Hepatic stellate cell (primary cell): ENCODE results near the gene NUDCD3.
"Not testable (repeated sequence)": the region's sequence is repeated elsewhere in the genome, so short reads cannot be mapped to it uniquely, and the experiment has no call there.

Source experiments
- DNase-seq: peaks from one replicate; pipeline ENCODE4 v3.0.0; 2011; ENCODE audit warnings: low spot score

Gene NUDCD3

GRCh38 chr7:44447874-44448425, 42.5 kb downstream of the NUDCD3 start:
- no peak for DNase-seq

GRCh38 chr7:44445986-44446671, 44.3 kb downstream of the NUDCD3 start:
- no peak for DNase-seq

GRCh38 chr7:44441079-44441478, 49.4 kb downstream of the NUDCD3 start:
- DNase-seq, result no peak

DNA sequence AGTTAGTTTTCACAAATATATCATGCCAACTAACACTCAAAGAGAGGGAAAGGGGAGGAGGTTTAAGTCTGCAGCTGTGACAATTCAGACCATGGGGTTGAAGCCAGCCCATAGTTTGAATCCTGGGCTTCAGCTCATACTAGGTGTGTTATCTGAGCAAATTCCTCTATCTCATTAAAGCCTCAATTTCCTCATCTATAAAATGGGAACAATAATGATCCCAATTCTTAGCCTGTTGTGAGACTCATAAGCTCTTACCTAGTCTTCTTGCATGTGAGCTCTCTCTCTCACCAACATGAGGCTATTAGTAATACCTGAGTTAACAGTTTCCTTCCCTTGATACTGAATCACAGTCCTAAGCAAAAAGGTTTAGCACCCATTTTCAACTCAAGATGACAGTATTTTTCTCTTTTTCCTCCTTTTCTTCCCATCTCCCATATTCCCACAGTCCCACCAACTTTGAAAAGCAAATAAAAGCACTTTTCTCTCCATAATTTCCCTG, 49.8 kb downstream of the NUDCD3 start:
- DNase-seq, result no peak

- no peak for DNase-seq
Measured at GRCh38 chr7:44439926-44440325, 50.5 kb downstream of the NUDCD3 start.

DNA sequence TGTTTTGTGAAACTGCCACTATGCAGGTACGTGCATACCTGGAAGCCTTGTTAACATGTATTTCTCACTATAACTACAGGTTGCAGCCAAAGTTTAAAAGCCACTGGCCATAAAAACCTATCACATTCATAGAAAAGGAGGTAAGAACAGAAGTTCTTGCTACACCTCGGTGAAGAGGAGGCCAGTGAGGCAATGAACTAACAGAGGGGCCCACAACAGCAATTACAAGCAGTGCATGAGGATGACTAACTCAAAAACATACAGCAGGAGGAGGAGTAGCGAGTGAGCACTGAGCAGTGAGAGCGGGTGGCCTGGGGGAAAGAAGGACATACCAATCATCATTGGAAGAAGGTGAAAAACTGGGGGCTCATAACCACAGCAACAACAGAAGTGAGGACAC, 51.6 kb downstream of the NUDCD3 start:
- no peak for DNase-seq

DNA sequence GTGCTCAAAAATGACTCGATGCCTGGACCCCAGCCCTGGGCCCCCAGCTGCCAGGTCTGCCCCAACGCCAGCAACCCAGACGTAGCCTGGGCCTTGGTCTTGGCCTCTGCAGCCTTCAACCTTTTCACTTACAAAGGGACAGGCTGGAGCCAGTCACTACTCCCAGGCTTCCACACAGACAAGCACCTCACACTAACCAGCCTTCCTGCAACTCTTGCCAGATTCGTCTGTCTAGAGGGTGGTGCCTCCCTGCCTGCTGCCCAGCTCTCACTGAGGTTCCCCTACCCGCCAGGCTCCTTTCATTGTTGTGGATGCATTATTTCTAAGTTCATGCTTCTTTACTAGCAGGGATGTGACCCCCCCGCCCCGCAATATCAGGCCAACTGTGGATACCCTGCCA, 56.3 kb downstream of the NUDCD3 start:
- DNase-seq, result no peak

DNA sequence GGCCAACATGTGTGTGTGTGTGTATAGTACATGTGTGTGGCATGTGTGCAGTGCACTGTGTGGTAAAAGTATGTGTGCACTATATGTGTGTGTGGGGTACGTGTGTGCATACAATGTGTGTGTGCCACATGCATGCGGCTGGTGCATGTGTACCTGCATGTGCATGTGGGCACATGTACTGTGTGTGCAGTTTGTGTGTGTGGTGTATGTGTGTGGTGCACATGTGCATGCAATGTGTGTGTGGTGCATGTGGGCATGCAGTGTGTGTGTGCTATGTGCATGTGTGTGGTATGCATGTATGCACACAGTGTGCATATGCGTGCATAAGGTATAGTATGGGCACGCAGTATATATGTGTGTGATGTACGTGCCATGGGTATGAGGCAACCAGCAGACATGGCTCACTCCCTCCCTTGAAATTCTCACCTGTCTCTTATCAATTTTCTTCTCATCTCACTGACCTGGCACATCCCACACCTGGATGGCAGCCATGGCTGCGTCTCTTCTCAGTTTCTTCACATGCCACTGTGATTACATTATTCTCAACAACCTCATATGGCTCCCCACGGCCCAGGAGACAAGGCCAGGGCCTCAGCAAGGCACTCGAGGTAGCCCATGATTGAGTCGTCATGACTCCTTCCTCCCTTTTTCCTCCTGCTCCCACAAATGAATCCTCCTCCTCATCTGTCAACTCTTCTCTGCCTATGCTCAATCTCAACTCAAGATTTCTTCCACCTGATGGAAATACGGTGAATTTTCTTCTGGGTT, 57.0 kb downstream of the NUDCD3 start:
- DNase-seq, result no peak

DNA sequence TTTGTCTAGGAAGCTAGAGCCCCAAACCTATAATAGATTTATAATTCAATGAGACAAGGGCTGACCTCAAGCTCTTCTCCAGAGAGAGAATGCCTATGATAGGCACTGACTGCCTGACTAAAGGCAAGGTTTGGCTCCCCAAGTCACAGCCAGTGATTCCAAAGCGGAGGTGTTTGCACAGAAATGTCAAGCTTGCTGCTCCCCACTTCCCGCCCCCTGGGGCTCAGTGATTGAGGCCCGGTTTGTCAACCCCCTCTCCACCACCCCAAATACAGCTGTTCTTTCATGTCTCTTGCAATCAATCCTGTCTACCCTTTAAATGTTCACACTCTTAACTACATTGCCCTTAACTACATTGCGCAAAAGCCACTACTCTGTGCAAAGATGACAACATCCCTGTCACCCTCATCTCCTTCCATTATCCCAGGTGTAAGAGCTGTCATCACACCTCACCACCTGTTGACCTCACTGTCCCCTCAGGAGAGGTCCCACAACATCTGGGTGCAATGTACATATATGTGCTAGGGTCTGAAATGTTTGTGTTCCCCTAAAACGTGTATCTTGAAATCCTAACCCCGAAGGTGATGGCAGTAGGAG, 58.0 kb downstream of the NUDCD3 start:
- DNase-seq, result no peak

DNA sequence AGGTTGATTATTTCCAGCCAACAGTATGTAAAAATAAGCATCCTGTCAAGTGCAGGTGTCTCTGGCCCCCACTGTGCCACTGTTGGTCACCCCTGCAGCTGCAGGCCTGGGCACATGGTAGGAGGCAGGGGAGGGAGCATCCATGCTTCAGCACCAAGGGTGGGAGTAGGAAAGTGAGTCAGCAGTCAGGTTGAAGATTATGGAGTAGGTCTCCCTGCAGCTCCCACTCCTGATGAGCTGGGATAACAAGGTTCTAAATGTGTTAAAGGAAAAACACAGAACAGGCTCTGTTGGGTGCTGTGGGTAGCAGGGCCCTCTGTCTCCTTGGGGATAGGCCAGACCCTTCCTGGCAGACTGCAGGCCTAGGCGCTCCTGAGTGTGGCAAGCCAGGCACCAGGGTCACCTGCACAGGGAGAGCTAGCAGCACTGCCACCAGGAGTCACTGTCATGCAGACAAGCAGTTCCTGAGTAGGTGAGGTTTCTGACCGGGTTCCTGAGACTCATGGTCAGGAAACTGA, 59.3 kb downstream of the NUDCD3 start:
- DNase-seq, result no peak

DNA sequence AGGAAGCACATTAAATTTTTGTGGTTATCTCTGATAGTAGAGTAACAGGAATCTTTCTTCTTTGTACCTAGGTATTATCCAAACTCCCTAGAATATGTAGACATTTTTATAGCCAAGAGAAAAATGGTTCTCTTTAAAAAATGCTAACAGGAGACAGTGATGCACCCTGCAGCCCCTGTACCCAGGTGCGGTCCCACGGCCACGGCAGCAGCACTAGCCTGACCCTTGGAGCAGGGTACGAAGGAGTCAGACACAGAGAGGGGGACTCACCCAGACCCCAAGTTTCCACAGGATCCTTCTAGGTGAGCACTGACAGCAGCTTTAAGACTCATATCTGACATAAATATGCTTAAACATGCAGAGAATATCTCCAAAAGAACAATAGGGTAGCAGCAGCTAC, 60.4 kb downstream of the NUDCD3 start:
- no peak for DNase-seq

- DNase-seq, result not testable (repeated sequence)
Measured at GRCh38 chr7:44424762-44425161, 65.7 kb downstream of the NUDCD3 start.

DNA sequence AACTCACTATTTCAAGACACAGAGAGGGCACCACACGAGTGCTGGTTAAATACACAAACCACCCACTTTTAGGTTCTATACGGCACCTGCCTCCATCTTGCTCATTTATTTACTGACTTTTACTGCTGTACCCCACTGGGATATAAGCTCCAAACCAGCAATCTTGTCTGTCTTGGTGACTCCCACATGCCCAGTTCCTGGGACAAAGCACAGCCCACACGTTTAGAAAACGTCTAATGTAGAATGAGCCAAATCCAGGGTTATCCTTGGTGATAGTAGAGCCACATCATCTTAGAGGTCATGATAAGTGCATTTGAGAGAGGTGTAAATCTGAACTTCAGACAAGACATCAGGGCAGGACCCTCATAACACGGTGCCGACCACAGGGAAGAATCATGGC, 73.5 kb downstream of the NUDCD3 start:
- no peak for DNase-seq

GRCh38 chr7:44415510-44415909, 74.9 kb downstream of the NUDCD3 start:
- peak; percentile 25 for DNase-seq

- DNase-seq, result no peak
Measured at GRCh38 chr7:44415047-44415446, 75.4 kb downstream of the NUDCD3 start.

DNA sequence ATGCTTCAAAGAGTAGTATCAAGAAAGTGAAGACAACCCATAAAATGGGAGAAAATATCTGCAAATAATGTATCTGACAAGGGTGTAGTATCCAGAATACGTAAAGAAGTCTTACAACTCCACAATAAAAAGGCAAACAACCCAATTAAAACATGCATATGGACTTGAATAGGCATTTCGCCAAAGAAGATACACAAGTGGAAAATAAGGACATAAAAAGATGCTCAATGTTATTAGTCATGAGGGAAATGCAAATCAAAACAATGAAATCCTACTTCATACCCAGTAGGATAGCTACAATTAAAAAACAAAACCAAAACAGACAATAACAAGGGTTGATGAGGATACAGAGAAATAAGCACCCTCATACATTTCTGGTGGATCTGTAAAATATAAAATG, 79.2 kb downstream of the NUDCD3 start:
- no peak for DNase-seq

DNA sequence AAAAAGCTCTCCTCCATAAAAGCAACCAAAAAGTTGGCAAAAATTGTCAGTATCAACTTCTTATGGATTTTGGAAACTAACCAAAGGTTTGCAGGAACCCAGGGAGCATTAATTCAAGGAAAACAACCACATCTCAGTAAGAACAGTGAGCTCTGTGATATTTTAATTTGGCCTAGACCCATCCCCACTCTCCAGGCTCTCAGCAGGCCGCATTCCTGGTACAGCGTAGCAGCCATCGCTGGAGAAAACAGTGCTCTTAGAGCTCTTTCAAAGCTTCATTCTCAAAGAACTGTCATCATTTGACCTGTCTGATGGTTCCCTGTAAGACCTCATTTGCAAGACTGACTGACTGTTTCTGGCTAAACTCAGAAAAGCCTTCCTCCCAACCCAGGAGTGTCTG, 81.9 kb downstream of the NUDCD3 start:
- DNase-seq, result no peak

DNA sequence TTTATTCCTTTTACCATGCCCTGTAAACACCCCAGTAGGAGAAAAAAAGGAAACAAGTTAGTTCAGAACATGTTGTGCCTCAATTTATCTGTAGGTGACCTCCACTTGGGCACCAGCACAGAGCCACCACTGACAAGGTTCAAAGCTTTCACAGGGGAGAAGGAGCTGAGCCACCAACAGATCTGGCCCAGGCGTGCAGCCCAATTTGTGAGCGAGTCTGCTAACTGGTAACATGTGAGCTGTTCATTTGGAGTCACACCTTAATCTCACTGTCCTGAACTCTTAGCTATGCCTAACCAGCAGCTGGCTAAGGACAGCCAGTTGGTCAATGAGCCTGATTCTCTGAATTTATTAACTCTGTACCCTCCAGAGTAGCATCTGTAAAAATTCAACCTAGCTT, 86.7 kb downstream of the NUDCD3 start:
- DNase-seq, result no peak

GRCh38 chr7:44403176-44403759, 87.2 kb downstream of the NUDCD3 start:
- DNase-seq, result no peak

DNA sequence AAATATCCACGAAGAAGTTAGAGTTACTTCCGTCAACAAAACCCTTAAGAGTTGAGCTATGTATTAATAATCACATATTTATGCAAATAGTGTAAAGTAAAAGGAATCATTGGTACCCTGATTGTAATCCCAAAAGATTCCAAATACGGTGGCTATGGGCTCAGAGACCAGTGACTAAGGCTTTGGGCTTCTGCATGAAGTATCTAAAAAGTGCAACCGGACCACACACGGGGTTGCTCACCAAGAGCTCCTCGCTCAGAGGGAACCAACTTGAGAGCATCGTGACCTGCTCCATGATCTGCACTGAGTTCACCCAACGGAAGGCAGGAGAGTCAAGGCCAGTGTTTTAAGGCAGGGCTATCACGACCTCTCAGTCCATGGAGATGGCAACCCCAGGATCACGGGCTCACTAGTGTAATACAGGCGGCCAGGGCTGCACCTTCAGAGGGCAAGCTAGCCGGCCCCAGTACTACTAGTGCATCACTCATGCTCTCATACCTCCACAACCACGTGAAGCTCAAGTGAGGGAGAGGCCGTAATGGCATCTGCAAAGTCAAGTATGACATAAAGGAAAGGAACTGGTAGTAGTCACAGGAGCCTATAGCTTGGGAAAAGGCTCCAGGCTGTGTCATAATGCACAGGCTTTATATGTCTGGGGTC, 87.9 kb downstream of the NUDCD3 start:
- DNase-seq, result no peak

- DNase-seq, result no peak
Measured at GRCh38 chr7:44401692-44402091, 88.8 kb downstream of the NUDCD3 start.

GRCh38 chr7:44400033-44400511, 90.4 kb downstream of the NUDCD3 start:
- DNase-seq, result no peak
